Measurements from ENCODE around the gene BRD7. TPM values are rescaled to one million over a fixed set of nuclear protein-coding genes. Genes with fewer than 3 reads are reported as not detected.

The BRD7 gene
- total RNA-seq, 4 donors from 2014 or later: 33.0 to 49.9 (median 40.5) TPM

GRCh38 chr16:50316102-50316847, 52.5 kb downstream of the BRD7 start:
- no peak for TF ChIP-seq CTCF (IDR thresholded peaks at IDR 0.05; ENCODE audit: low read depth)

- no peak for TF ChIP-seq CTCF (IDR thresholded peaks at IDR 0.05; ENCODE audit: low read depth)
Observed at GRCh38 chr16:50315346-50315997, 53.3 kb downstream of the BRD7 start.

- TF ChIP-seq CTCF (IDR thresholded peaks at IDR 0.05; ENCODE audit: low read depth): no peak
Observed at GRCh38 chr16:50314665-50315064, 54.1 kb downstream of the BRD7 start.

GRCh38 chr16:50313596-50314478, 55.0 kb downstream of the BRD7 start:
- no peak for TF ChIP-seq CTCF (IDR thresholded peaks at IDR 0.05; ENCODE audit: low read depth)

GRCh38 chr16:50311891-50312501, 56.8 kb downstream of the BRD7 start:
- no peak for TF ChIP-seq CTCF (IDR thresholded peaks at IDR 0.05; ENCODE audit: low read depth)

GRCh38 chr16:50311134-50311528, 57.7 kb downstream of the BRD7 start:
- no peak for TF ChIP-seq CTCF (IDR thresholded peaks at IDR 0.05; ENCODE audit: low read depth)
